Nucleus accumbens (tissue), 56 donors: ENCODE measurements around the gene RRP1.
"Not testable (repeated sequence)": the region's sequence is repeated elsewhere in the genome, so short reads cannot be mapped to it uniquely, and the experiment has no call there.

Experiments used
- DNase-seq, 56 donors: peaks; one replicate each; lab custom pipeline; 2025; lab: John Stamatoyannopoulos, UW

Gene RRP1

GRCh38 chr21:43814215-43815106, 25.1 kb downstream of the RRP1 start:
- DNase-seq = peak in 3 of 56 donors; percentile 15 to 37 (median 31)

- DNase-seq = no peak
Observed at GRCh38 chr21:43815107-43815613, 25.8 kb downstream of the RRP1 start.

- no peak for DNase-seq
Observed at GRCh38 chr21:43815991-43816390, 26.6 kb downstream of the RRP1 start.

- DNase-seq = no peak
Observed at GRCh38 chr21:43816611-43817071, 27.3 kb downstream of the RRP1 start.

- DNase-seq = no peak
Observed at GRCh38 chr21:43817157-43818086, 28.0 kb downstream of the RRP1 start.

GRCh38 chr21:43818685-43819084, 29.3 kb downstream of the RRP1 start:
- DNase-seq = no peak

GRCh38 chr21:43819511-43820405, 30.4 kb downstream of the RRP1 start:
- DNase-seq = no peak

GRCh38 chr21:43820466-43820865, 31.1 kb downstream of the RRP1 start:
- no peak for DNase-seq

- not testable (repeated sequence) for DNase-seq
Observed at GRCh38 chr21:43822166-43822565, 32.8 kb downstream of the RRP1 start.

GRCh38 chr21:43822741-43823140, 33.4 kb downstream of the RRP1 start:
- not testable (repeated sequence) for DNase-seq

- peak in 16 of 56 donors; percentile 5 to 67 (median 32) for DNase-seq
Observed at GRCh38 chr21:43824333-43825241, 35.2 kb downstream of the RRP1 start.

- no peak for DNase-seq
Observed at GRCh38 chr21:43825242-43825935, 36.0 kb downstream of the RRP1 start.

- DNase-seq = no peak
Observed at GRCh38 chr21:43825936-43826622, 36.7 kb downstream of the RRP1 start.

- DNase-seq = no peak
Observed at GRCh38 chr21:43826623-43826974, 37.2 kb downstream of the RRP1 start.

GRCh38 chr21:43827015-43827611, 37.7 kb downstream of the RRP1 start:
- DNase-seq = peak in 6 of 56 donors; percentile 9 to 49 (median 26)

- DNase-seq = no peak
Observed at GRCh38 chr21:43829161-43829560, 39.8 kb downstream of the RRP1 start.

GRCh38 chr21:43829575-43830119, 40.3 kb downstream of the RRP1 start:
- DNase-seq = no peak
